RWPE2 (cell line): Measurements from ENCODE around the gene AOAH.
A peak's percentile ranks its signal among the peaks of the same experiment; 100 is the strongest.

Experiments used
- ATAC-seq: fragments of 200-7000 bp; cut with Tn5 transposase; 3 replicates; pipeline ENCODE4 v1.9.1; 2021; ENCODE audit warnings: low read depth
- DNase-seq: peaks from one replicate; pipeline ENCODE4 v3.0.0-alpha.2; 2020; ENCODE audit warnings: low spot score
- H3K27ac ChIP-seq: fragments of 450-650 bp; 2 replicates; pipeline ENCODE4 v1.5.1; 2017; ENCODE audit warnings: mild to moderate bottlenecking; ENCODE audit not compliant: poor library complexity, severe bottlenecking
- H3K27me3 ChIP-seq: fragments of 250-450 bp; sonication (Bioruptor Pico); 2 replicates; pipeline ENCODE4 v1.5.1; 2021; ENCODE audit warnings: mild to moderate bottlenecking, moderate library complexity; ENCODE audit not compliant: insufficient read depth, poor library complexity, severe bottlenecking
- H3K36me3 ChIP-seq: fragments of 250-450 bp; sonication (Bioruptor Pico); 2 replicates; pipeline ENCODE4 v1.5.1; 2020; ENCODE audit warnings: low read depth, mild to moderate bottlenecking, moderate library complexity
- H3K4me1 ChIP-seq: fragments of 250-450 bp; sonication (Bioruptor Pico); 2 replicates; pipeline ENCODE4 v1.5.1; 2021; ENCODE audit warnings: mild to moderate bottlenecking, moderate library complexity; ENCODE audit not compliant: insufficient read depth, poor library complexity, severe bottlenecking
- H3K4me3 ChIP-seq: fragments of 250-450 bp; sonication (Bioruptor Pico); 2 replicates; pipeline ENCODE4 v1.5.1; 2021; ENCODE audit warnings: mild to moderate bottlenecking, moderate library complexity; ENCODE audit not compliant: severe bottlenecking
- H3K9me3 ChIP-seq: fragments of 250-450 bp; sonication (Bioruptor Pico); 2 replicates; pipeline ENCODE4 v1.5.1; 2021; ENCODE audit warnings: mild to moderate bottlenecking, moderate library complexity; ENCODE audit not compliant: severe bottlenecking
- TF ChIP-seq, protein P1 (sequence below): fragments of 450-650 bp; IDR thresholded peaks from one replicate; pipeline ENCODE4 v1.5.1; 2017; ENCODE audit warnings: mild to moderate bottlenecking, moderate library complexity; ENCODE audit not compliant: poor library complexity, severe bottlenecking

Gene AOAH

GRCh38 chr7:36752026-36752711 lies 27.9 kb upstream of the AOAH start:
- ATAC-seq, result no peak
- Histone ChIP-seq H3K9me3 (no peaks in the 10 kb centered on the region), H3K27me3 (no peaks in the 10 kb centered on the region), H3K4me3 (no peak overlapping the region), H3K4me1 (no peaks in the 10 kb centered on the region), H3K27ac (no peak overlapping the region), H3K36me3 (no peaks in the 10 kb centered on the region)
- TF ChIP-seq, protein P1, sequence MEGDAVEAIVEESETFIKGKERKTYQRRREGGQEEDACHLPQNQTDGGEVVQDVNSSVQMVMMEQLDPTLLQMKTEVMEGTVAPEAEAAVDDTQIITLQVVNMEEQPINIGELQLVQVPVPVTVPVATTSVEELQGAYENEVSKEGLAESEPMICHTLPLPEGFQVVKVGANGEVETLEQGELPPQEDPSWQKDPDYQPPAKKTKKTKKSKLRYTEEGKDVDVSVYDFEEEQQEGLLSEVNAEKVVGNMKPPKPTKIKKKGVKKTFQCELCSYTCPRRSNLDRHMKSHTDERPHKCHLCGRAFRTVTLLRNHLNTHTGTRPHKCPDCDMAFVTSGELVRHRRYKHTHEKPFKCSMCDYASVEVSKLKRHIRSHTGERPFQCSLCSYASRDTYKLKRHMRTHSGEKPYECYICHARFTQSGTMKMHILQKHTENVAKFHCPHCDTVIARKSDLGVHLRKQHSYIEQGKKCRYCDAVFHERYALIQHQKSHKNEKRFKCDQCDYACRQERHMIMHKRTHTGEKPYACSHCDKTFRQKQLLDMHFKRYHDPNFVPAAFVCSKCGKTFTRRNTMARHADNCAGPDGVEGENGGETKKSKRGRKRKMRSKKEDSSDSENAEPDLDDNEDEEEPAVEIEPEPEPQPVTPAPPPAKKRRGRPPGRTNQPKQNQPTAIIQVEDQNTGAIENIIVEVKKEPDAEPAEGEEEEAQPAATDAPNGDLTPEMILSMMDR, result no peak
- no peak for DNase-seq

DNA sequence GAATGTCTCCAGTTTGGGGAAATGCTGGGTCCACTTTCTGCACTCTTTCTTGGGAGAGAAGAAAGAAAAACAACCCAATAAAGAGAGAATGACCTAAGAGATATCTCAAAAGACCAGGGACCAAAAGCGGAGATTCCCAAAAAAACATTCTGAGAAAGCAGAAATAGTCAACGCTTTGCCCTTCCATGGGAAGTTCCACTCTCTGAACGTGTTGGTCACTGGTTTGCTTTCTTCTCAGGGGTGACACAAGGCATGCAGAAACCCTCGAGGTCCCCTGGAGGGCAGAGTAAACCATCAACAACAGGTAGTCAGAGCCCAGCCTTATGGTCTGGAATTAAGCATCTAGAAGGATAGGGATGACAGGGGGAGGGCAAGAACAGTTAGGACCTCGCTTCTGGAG lies 26.2 kb upstream of the AOAH start:
- H3K27me3 ChIP-seq, result no peaks in the 10 kb centered on the region
- no peaks in the 10 kb centered on the region for H3K36me3 ChIP-seq
- DNase-seq (no peak), ATAC-seq (no peak)
- TF ChIP-seq, protein P1, result no peak
- H3K4me3 ChIP-seq, result no peak overlapping the region
- no peaks in the 10 kb centered on the region for H3K9me3 ChIP-seq
- H3K27ac ChIP-seq, result no peak overlapping the region
- H3K4me1 ChIP-seq, result no peaks in the 10 kb centered on the region

DNA sequence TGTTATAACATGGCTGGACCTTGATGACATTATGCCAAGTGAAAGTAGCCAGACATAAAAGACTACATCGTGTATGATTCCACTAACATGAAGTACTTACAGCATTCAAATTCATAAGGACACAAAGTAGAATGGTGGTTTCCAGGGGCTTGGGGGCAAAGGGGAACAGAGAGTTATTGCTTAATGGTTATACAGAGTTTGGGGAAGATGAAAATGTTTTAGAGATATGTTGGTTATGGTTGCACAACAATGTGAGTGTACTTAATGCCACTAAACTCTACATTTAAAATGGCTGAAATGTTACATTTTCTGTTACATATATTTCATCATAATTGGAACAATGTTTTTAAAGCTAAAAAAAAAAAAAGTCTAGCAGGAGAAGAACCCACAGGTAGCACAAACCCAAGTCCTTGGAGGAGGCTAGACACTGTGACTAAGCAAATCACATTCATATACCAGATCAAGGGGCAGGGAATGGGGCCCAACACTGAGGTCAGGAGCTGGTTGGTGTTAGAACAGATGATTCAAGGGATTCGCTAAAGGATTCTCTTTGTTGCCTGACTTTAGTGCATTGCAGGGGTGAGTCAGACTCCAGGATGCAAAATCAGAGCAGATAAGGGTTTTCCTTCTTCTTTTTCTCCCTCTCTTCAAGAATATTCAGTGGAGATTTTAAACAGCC lies 25.1 kb upstream of the AOAH start:
- no peak for DNase-seq
- no peak overlapping the region for H3K4me3 ChIP-seq
- H3K4me1 ChIP-seq, result no peaks in the 10 kb centered on the region
- H3K27ac ChIP-seq, result no peak overlapping the region
- H3K36me3 ChIP-seq, result no peaks in the 10 kb centered on the region
- no peaks in the 10 kb centered on the region for H3K9me3 ChIP-seq
- ATAC-seq, result peak; percentile 50; the same call in 1 of the 3 replicates
- TF ChIP-seq, protein P1, result no peak
- H3K27me3 ChIP-seq, result no peaks in the 10 kb centered on the region

- Histone ChIP-seq H3K4me3 (no peak overlapping the region), H3K27me3 (no peaks in the 10 kb centered on the region), H3K36me3 (no peaks in the 10 kb centered on the region), H3K4me1 (no peaks in the 10 kb centered on the region), H3K9me3 (no peaks in the 10 kb centered on the region), H3K27ac (no peak overlapping the region)
- ATAC-seq (no peak), DNase-seq (no peak)
- TF ChIP-seq, protein P1, result no peak
Measured at GRCh38 chr7:36748017-36748487, 23.8 kb upstream of the AOAH start.
